Hematopoietic multipotent progenitor cell treated with erythropoietin and hydrocortisone succinate and interleukin-3 and kit ligand, for 4 days (in vitro differentiated cells): ENCODE results near the gene KCNMA1.
"Not testable (repeated sequence)": the region's sequence is repeated elsewhere in the genome, so short reads cannot be mapped to it uniquely, and the experiment has no call there.

Experiments used
- DNase-seq: peaks from one replicate; pipeline ENCODE4 v3.0.0-alpha.2; 2015

KCNMA1 gene

DNA sequence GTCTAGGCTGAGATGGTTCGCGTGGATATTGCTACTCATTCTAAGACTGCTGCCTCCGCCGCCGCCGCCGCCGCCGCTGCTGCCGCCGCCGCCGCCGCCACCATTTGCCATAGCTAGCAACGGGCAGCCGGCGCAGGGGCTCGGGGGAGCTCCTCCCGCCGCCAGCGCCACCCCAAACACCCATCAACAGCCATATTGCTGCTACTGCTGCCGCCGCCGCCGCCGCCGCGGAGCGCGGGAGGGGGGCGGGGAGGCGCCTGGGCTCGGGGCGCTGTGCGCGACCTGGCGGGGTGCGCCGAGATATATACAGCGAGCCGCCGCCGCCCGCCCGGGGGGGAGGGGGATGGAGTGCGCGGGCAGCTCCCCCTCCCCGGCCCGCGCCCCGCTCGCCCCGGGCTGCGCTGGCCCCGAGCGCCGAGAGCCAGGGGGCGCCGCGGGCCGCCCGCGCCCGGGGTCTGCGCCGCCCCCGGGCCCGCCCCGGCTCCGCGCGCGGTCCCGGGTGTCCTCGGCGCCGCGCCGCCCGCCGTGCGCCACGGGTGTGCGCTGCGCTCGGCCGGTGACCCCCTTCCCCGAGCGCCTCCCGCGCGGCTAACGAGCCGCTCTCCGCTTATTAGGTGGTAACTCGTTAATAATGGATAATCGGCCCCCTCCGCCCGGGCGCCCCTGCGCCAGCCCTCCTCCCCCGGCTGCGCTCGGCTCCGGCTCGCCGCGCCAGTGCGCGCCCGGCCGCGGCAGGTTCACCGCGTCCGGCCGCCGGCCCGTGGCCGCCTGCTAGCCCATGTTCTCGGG is at the start of gene KCNMA1:
Gene KCNMA1, minus strand, starts transcription at position 277 of the 789 bp plus-strand sequence.
- peak; percentile 47 for DNase-seq

DNA sequence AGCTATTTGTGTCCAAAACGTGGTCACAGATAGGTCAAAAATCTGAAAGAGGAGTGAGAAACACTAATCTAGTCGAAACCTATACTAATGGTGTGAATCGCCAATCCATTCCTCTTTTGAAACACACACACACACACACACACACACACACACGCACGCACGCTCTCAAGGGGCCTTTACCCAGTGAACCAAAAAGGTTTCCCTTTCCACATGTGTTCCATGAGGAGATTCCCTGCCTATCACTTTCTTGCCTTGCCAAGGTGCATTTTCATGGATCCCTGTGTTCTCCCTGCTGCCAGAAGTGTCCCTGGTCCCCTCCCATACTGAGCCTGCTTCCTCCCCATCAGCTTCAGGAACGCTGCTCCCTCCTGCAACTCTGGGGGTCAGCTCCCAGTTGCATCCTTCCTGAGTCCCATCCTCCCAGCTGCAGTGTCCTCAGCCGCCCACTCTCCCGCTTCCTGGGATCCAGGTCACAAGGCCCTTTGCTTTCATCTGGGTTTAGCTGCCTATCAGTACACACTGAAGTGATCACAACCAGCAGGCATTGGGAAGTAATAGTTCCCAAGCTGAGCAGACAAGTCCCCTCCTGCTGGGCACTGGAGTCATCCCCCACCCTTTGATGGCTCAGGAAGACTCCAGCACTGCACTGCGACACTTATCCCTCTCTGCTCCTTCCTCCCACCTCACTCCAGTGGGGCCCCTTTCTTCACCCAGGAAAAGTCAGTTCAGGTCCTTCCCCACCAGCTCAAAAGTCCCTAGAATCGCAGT is 49.2 kb upstream of the KCNMA1 start:
- no peak for DNase-seq

DNA sequence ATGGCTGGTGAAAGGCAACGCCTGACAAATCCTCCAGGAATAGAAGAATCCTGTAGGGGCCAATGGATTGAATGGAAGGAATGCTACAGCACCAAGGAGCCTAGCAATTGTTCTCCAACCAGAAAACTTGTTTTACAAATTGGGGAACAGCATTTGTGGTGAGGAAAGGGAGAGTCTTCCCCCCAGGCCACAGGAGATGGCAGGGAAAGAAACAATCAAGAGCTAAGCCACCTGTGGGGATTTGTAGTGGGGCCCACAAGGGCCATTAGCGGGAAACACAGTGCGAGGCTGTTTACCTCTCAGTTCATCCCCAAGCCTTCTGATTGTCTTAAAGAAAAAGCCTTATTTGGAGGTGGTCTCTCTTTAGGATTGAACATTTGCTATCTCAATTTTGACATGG is 48.5 kb upstream of the KCNMA1 start:
- no peak for DNase-seq

DNA sequence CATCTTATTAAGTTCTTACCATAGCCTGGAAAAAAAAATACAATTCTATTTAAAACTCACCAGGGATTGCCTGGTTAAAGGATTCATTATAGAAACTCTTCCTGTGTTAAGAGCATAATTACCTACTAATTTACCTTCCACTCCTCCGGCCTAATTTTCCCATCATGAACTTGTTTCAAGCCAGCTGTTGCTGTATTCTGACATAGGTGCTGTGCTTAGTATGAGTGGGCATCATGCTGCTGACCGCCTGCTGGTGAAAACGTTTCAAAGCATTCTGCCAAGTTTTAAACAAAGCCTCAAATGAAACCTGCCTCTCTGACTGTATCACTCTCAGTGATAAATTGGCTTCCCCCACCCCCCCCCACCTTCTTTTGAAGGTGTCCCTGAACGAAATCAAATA is 47.8 kb upstream of the KCNMA1 start:
- no peak for DNase-seq

DNA sequence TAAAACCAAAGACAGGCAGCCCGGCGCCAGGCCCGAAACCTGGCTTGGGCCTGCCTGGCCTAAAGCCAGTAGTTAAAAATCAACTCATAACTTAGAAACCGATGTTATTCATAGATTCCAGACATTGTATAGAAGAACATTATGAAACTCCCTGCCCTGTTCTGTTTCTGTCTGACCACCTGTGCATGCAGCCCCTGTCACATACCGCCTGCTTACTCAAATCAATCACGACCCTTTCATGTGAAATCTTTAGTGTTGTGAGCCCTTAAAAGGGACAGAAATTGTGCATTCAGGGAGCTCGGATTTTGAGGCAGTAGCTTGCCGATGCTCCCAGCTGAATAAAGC is 45.5 kb upstream of the KCNMA1 start:
- not testable (repeated sequence) for DNase-seq

DNA sequence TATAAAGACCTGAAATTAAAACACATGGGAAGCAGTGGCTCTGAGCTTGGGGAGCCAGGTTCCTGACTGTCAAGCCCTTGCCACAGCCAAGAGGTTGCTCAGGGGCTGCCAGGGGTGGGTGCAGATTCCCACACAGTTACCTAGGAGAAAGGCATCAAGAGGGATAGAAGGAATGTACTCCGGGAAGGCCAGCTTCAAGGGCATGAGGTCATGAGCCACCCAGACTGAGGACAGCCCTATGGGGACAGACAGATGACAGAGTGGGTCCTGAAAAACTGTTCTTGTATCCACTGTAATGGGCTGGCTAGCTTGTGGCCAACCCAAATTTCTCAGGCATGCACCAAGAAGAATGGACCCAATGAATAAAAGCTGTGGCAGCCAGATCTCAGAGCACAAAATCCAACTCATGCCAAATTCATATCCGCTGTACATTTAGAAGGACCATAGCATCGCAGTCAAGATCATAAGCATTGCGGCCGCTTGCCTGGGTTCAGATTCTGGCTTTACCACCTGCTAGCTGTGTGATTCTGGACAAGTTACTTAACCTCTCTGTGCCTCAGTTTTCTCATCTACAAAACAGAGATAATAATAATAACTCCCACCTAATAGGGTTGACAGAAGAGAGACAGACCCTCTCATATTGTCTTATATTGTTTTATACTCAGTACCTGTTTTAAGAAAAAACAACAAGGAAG is 44.9 kb upstream of the KCNMA1 start:
- DNase-seq = no peak

DNA sequence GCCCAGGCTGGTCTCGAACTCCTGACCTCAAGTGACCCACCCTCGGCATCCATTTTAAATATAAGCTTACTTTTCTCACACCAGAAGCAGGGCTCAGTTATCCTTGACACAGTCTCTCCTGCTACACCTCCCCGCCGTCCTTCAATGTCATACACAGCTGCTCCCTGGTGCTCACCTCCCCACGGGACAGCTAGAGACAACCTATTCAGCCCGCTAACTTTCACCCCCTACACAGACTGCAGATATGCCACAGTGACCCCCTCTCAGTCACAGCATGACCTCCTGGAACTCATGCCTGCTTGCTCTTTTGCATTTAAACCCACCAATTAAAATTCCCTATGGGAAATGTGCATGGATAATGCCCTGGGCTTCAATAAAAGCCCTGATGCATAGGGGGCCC is 44.2 kb upstream of the KCNMA1 start:
- DNase-seq = no peak

DNA sequence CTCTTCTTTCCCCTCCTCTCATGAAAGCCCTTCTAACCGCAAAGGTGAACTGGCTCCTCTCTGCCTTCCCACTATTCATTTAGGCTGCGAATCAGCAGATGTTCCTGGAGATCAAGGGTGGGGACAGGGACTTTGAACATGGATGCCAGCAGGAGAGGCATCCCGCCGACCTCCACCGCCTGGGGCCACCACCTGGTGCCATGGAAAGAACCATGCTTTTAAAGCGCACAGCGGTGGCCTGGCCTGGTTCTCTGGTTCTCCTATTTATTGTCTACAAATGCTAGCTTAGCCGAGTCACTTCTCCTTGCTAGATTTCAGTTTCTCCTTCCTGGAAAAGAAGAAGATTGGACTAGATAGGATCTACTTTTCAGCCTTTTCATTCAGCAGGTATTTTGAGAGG is 43.2 kb upstream of the KCNMA1 start:
- DNase-seq = no peak

DNA sequence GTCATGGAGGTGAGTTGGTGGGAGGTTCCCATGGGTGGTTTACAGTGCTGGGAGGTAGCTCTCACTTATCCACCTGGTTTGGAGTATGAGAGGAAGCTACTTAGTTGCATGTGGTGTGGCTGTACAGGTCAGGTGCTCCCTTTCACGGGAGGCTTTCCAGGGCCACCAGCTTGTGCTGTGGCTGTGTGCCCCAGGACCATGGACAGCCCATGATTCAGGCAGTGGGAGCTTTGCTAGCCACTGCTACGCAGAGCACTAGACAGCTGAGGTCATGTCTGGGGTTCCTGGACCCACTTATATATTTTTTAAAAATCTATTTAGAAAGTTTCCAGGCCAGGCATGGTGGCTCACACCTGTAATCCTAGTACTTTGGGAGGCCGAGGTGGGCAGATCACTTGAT is 42.5 kb upstream of the KCNMA1 start:
- DNase-seq = no peak

DNA sequence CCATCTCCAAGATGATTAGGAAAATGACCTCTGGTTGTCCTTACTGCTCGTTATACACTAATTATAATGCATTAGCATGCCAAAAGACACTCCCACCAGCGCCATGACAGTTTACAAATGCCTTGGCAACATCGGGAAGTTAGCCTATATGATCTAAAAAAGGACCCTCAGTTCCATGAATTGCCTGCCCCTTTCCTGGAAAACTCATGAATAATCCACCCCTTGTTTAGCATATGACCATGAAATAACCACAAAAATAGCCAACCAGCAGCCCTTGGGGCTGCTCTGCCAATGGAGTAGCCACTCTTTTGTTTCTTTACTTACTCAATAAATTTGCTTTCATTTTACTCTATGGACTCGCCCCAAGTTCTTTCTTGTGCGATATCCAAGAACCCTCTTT is 41.6 kb upstream of the KCNMA1 start:
- DNase-seq = no peak

DNA sequence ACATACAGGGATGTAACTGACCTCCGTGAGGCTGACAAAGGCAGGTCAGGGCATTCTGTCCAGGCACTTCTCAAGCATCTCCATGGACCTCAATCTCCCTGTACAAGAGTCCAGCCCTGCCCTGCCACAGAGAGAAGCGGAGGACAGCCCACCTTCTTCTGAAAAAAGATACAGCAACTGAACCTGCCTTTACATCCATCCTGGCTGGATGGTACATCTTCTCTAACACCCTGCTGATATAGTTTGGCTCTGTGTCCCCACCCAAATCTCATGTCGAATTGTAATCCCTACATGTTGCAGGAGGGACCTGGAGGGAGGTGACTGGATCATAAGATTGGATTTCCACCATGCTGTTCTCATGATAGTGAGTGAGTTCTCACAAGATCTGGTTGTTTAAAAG is 40.5 kb upstream of the KCNMA1 start:
- no peak for DNase-seq

DNA sequence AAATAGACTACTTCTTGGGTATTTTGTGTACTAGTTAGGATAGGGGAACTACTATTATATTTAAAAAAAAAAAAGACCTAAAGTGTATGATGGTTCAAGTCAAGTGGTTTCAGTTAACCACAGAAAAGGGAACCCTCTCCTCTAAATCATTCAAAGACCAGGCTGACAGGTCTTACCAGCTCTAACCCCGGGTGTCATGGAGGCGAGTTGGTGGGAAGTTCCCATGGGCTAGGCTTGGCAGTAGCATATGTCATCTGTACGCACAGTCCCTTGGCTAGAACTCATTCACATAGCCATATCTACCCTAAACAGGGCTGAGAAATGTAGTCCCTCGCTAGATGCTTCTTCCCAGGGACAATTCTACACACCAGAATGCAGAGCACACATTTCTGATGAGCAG is 37.7 kb upstream of the KCNMA1 start:
- DNase-seq = peak; percentile 50

DNA sequence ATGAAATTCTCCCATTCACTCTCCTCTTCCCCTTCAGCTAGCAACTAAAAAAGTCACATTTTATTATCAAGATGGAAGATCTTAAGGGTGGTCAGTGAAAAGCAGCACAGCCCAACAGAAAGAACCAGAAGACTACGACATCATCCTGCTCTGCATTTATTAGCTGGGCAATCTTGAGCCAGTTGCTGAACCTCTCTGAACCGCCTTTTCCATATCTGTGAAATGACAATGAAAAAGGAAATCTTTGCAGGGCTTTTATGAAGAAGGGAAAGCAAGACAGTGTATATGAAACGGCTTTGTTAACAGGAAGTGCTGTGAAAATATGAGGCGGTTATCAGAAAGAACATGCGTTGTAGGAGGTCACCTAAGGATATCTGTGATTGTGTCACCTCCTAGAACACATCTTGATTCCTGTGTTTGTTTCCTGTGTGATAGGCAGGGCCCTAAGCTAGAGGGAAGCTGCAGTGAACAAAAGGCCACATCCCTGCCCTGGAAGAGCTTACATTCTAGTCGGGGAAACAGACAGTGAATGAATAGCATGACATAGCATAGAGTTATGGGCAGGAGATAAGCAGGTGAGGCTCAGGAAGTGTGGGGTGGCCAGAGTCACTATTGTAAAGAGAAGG is 36.0 kb upstream of the KCNMA1 start:
- DNase-seq = peak; percentile 51

DNA sequence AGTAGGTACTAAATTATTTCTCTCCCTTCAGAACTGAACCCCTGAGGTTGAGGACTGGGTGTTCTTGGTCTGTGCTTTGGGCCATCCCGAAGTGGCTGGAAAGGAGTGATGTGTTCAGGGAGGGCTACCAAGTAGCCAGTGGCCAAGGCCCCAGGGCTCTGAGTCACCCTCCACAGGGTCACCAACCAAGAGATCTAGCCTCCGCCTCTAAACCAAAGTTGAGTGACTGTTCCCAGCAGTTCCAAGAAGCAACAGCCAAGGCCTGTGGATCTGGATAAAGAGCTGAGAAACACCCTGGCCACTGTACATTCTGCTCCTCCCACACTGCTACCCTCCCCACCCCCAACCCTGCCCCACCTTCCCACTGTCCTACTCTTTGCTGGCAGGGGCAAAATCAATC is 35.5 kb upstream of the KCNMA1 start:
- peak; percentile 15 for DNase-seq

DNA sequence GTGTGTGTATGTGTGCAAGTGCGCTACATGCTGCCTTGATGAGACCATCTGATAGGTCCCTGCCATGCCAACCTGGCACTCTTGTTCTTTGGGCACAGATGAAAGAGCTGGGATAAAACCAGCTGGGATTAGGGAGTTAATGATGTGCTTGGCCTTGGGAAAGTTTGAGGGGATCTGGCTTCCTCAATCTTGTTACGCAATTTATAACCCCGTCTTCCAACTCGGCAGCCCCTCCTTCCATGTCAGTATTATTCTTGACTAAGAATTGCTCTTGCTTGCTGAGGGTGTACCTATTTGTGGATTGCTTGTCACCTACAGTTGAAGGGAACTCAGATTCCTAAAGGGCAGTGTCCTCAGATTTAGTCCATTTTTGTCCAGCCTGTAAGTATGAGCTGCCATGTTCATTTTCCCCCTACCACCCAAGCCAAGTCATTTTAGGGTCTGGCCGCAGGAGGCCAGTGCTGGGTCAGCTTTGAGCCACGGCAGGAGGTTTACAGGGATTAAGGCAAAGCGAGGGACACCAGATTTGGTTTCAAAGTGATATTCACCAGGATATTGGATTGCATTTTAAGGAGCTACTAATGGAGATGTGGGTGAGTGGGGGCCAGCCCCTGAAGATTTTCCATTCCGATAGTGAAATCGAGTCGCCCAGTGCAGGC is 34.1 kb upstream of the KCNMA1 start:
- no peak for DNase-seq

DNA sequence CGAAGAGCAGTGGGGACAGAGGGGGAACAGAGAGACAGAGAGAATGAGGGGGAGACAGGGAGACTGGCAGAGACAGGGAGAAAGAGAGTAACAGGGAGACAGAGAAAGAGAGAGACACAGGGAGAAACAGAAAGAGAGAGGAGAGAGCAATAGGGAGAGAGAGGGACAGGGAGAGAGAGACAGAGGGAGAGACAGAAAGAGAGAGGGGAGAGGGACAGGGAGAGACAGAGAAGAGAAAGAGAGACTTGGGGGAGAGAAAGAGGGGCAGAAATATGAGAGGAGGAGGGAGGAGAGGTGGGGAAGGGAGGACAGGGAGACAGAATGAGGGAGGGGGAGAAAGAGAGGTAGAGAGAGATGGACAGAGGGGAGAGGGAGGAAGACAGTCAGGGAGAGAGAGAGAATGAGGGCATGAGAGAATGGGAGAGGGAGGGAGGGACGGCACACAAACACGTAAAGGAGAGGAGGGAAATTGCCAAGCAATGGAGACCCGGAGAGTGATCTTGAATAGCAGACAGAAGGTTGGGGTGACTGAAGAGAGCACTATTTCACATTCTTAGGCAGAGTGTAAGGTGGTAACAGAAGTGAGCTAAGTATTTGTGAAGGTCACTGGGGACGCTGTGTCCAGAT is 33.3 kb upstream of the KCNMA1 start:
- no peak for DNase-seq

DNA sequence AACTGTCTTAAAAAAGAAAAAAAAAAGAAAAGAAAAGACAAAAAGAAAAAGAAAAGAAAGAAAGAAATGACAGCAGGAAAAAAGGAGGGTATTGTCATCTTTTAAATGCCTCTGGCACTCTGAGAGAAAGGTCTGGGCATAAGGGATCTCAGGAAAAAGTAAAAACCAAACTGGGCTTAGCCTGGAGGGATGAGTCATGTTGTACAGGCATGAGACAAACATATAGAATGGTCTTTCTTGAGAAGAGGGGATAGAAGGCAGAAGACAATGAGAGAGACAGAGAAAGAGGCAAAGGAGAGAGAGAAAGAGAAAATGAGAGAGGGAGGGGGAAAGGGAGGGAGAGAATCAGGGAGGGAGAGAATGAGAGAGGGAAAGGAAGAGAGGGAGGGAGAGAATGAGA is 32.3 kb upstream of the KCNMA1 start:
- DNase-seq = no peak

DNA sequence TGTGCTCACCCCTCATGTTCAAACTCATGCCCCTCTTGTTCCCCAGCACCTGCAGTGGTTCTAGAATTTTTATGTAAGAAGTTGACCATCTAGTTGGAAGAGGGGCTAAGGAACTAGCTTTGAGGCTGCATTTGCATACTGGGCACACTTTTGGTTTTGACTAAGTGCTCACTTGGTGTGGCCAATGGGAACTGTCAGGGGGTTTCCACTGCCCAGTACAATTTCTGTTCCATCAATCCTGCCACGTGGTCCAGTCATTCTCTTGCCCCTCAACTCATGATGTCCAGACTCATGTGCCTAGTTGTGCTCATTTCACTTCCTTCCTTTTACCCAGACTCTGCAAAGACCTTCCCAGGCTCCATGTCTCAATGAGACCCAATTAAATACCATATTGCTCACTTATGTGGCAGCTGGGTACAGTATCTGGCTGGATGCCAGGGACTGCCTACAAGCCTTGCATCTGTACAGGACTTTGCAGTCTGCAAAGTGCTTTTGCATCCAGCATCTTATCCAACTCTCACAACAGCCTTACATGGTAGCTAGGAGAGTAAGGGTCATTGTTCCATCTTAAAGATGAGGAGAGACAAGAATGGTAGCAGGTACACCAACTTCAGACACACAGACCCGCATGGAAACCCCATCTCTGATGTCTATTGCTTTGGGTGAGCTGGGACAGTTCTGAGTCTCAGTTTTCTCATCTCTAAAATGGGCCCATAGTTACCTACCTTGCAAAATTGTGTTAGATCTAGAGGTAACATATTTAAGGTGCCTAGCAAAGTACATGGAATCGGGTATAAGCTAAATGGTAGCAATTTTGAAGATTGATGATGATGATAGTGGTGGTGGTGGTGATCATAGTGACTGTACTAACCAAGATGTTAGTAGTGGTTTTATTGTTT is 30.1 kb upstream of the KCNMA1 start:
- DNase-seq = no peak

DNA sequence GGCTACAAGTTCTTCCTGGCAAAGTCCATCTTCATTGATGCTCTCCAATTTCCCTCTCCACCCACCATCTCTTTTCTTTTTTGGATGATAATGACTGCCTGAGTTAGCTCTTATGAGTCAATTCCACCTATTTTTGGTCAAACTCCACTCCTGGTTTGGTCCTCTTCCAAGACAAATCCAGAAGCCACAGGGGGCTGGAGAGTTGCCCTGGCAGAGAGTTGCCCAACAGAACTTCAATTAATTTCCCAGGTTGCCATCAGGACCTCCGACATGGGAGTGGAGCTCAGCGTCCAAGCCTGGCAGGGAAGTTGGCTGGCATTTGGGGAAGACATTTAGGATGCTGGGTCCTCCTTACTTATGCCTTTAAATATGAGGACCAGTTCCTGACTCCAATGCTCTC is 29.2 kb upstream of the KCNMA1 start:
- DNase-seq = no peak

DNA sequence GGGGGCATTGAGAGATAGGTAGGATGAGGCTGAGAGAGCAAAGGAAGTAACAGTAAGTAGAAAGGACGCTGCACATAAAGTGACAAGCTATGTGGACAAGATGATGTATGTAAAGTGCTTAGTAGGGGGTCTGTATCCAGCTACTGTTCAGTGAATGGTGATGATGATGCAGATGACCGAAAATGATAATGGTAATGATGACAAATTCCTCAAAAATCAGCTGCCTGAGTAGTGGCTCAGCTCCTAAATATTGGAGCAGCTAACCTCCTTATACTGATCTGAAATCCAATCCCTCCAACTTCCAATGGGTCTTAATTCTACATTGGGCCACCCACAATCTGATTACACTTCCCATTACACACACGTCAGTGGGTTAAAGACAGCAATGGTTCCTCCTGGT is 27.1 kb upstream of the KCNMA1 start:
- no peak for DNase-seq

DNA sequence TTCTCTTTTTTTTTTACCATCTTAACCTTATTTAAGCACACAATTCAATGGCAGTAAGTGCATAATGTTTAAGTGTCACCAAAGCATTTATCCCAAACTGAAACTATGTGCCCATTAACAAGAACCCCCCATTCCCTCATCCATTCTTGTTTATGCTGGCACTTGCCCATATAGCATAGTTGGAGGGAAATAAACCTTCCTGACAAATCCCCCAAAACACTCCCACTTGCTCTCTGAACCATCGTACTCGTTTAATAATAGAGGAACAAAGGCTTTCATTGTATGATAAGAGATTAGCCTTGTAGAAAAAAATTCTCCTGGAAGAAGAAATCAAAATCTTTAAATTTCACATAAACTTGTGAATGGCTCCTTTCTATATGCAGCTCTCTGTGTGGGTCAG is 26.4 kb upstream of the KCNMA1 start:
- DNase-seq = no peak
